ENCODE data around the gene ELAVL2. TPM values are rescaled to one million over a fixed set of nuclear protein-coding genes. Genes with fewer than 3 reads are reported as not detected.

The ELAVL2 gene
- polyA plus RNA-seq, 1 donor from 2014 or later: not detected

DNA sequence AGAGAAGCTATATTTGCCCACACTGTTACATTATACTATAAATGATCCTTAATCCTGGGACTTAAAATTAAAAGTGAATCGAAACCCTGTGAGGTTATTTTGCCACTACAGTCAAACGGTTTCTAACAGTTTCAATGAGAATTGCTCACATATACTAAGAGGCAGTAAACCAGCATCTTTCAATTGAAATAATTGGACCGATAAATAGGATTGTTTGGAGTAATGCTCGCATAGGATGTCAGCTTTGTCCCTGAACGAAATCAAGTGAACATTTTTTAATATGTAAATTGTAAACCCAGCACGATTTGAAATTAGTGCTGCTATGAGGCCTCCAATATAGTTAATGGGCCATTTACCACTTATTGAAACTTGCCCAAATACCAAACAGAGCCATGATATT is 60.5 kb downstream of the ELAVL2 start:
- Mint-ChIP-seq H3K4me1 (no peaks in the 10 kb centered on the region), H3K4me3 (no peak overlapping the region), H3K27me3 (no peaks in the 10 kb centered on the region), H3K27ac (no peak overlapping the region), H3K36me3 (no peaks in the 10 kb centered on the region), H3K9me3 (peaks cover 0 to 8% (median 4%) of the 10 kb centered on the region in 3 donors)

DNA sequence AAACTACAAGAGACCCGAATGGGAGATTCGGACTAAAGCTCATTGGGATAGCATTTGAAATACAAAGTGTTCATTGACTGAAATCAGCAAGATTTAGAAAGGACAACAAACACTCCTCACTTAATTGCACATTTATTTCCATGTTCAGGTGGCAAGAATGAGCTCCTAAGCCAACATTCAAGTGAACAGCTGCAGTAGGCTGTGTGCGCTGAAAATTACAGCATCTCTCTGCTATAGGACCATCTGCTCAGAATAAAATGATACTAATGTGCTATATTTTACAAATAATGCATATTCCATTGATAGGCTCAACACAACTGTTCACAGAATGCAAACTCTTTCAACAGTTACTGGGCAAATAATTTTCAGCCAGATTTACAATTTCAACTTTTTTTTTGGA is 61.8 kb downstream of the ELAVL2 start:
- Mint-ChIP-seq H3K4me3 (no peak overlapping the region), H3K9me3 (peaks cover under 1 to 8% (median 4%) of the 10 kb centered on the region in 3 donors), H3K36me3 (no peaks in the 10 kb centered on the region), H3K27me3 (no peaks in the 10 kb centered on the region), H3K4me1 (no peaks in the 10 kb centered on the region), H3K27ac (no peak overlapping the region)

DNA sequence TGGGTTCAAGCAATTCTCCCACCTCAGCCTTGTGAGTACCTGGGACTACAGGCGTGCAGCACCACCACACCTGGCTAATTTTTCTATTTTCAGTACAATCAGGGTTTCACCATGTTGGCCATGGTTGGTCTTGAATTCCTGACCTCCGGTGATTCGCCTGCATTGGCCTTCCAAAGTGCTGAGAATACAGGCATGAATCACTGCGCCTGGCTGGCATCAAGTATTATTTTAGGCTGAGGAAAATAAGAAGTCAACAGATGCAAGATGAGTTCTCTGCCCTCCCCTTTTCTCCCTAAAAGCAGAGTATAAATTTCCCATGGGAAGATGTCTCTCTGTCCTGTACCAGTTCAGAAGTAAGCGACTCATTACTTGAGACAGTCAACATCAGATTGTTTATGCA is 71.5 kb downstream of the ELAVL2 start:
- Mint-ChIP-seq H3K4me3 (no peak overlapping the region), H3K9me3 (peaks cover 2 to 16% (median 7%) of the 10 kb centered on the region in 3 donors), H3K27me3 (peaks cover 2% of the 10 kb centered on the region), H3K36me3 (no peaks in the 10 kb centered on the region), H3K4me1 (no peaks in the 10 kb centered on the region), H3K27ac (no peak overlapping the region)

DNA sequence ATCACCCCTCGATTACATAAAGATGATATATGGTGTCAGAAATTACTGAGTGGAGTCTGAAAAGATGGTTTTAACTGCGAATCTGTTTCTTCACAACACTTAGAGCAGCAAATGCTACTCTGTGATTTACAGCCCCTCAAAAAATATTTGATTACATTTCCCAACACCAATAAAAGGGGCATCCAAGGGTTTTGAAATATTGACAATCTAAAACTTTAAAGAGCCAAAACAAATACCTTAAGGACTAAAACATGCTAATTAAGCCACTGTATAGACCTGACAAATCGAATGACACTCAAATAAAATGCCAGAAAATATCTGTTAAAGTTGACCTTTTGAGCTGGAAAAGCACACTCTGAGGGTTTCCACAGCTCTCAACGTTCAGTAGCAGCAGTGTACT is 73.2 kb downstream of the ELAVL2 start:
- Mint-ChIP-seq H3K27me3 (no peaks in the 10 kb centered on the region), H3K9me3 (peaks cover 2 to 15% (median 5%) of the 10 kb centered on the region in 3 donors), H3K4me1 (no peaks in the 10 kb centered on the region), H3K4me3 (no peak overlapping the region), H3K27ac (no peak overlapping the region), H3K36me3 (no peaks in the 10 kb centered on the region)

DNA sequence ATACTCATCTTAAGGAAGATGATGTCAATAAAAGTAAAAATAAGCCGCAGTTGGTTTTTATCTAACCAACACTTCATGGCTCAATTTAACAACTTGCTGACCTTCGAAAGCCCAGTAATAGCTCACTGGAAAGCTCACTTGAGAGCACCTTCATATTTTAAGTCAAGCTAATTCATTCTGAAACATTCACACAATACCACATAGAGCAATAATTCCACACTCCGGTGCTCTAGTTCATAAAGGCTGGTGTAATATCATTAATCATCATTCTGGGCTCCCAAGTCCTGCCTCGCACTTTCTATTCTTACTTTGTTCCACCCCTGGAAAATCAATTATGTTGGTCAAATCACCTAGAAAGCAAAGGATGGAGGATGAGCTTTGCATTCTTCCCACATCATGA is 74.4 kb downstream of the ELAVL2 start:
- Mint-ChIP-seq H3K36me3 (peaks cover 2% of the 10 kb centered on the region), H3K4me3 (no peak overlapping the region), H3K9me3 (peaks cover 2 to 19% (median 8%) of the 10 kb centered on the region in 3 donors), H3K4me1 (no peaks in the 10 kb centered on the region), H3K27ac (no peak overlapping the region), H3K27me3 (no peaks in the 10 kb centered on the region)

DNA sequence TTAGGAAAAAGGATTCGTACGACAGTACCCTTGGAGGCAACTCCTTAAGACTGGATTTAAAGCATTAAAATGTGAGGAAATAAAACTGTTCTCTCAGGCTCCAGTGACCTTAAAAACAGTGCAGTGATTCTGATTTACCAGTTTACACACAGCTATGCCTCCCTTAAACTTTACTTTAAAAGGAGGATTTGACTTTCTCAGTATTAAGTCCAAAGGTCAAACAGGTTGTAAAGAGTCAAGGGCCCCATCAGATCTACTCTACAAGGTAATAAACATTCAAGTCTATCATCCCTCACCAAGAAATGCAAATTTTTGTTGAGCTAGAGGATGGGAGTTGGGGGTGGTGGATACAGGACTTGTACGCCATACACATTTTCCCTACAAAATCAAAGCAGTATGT is 75.2 kb downstream of the ELAVL2 start:
- Mint-ChIP-seq H3K9me3 (peaks cover 2 to 17% (median 5%) of the 10 kb centered on the region in 3 donors), H3K27me3 (no peaks in the 10 kb centered on the region), H3K27ac (no peak overlapping the region), H3K4me3 (no peak overlapping the region), H3K4me1 (no peaks in the 10 kb centered on the region), H3K36me3 (peaks cover 2% of the 10 kb centered on the region)

DNA sequence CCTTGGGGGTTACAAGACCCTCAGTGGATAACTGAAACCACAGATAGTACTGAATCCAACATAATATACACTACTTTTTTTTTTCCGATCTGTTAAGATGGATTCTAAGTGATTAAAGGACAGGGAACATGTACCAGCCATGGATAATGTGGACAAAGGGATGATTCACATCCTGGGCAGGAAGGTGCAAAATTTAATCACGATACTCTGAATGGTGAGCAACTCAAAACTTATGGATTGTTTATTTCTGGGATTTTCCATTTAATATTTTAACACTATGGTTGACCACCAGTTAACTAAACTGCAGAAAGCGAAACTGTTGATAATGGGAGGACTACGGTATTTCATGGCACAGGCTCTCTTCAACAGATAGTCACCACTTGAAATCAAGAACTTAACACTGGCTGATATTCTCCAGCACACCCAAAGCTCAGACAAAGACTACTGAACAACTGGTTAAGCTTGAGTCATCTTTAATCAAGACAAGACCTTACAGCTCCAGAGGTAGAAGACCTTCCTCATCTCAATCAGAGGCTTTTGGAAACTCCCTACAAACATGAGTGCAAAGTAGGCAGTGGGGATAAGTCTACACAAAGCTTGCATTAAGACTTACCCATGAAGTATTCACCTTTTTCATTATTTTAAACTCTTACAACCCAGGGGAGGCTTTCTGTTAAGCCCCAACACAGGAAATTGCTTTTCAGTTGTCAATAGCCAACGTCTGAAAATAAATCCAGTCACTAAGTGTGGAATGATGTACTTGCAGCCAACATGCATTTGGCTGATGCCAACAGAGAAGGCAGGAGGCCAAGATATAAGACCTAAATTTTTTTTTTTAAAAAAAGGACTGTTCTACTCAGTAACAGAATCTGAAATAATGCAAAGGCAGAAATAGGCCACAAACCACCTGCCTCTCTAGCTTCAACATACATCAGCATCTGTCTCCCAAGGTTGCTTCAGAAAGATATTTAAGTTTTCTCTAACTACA is 78.7 kb downstream of the ELAVL2 start:
- Mint-ChIP-seq H3K36me3 (peaks cover 2% of the 10 kb centered on the region), H3K27me3 (no peaks in the 10 kb centered on the region), H3K4me3 (no peak overlapping the region), H3K9me3 (peaks cover 0 to 18% (median 5%) of the 10 kb centered on the region in 3 donors), H3K4me1 (no peaks in the 10 kb centered on the region), H3K27ac (no peak overlapping the region)

DNA sequence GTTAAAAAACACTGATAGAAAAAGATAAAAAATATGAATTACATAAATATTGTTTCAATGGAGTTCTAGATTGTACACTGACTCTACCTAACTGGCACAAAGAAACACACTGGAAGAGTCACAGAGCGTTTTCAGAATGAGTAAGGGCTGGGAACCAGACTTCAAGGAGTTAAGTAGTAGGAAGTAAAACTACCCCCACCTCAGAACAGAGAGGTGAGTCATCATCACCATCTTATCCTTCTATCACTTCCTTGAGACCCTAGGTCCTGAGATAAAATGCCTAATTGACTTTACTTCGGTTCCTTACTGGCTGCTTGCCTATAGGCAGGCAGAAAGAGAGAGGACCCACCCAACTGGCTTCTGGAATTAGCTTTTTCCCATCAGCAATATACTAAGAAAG is 79.7 kb downstream of the ELAVL2 start:
- no peaks in the 10 kb centered on the region for H3K27me3 Mint-ChIP-seq
- no peak overlapping the region for H3K27ac Mint-ChIP-seq
- H3K4me3 Mint-ChIP-seq: no peak overlapping the region
- H3K4me1 Mint-ChIP-seq: no peaks in the 10 kb centered on the region
- peaks cover 2% of the 10 kb centered on the region for H3K36me3 Mint-ChIP-seq
- peaks cover 0 to 22% (median 5%) of the 10 kb centered on the region in 3 donors for H3K9me3 Mint-ChIP-seq

DNA sequence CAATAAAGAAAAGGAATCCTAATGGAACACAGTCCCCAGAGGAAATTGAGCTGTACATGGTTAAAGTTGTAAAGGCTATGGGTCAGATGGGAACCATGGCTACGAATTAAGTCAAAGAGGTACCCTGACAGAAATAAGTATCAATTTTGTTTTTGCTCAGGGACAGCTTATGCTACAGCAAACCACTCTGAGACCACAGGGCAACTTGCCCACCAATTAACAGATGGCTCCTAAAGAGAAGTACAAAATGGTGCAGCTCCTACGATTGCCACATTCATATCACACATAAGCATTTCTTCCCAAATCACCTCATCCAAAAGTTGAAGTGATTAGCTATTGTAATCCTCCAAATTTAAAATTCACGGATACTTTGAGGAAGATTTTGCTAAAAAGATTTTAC is 83.0 kb downstream of the ELAVL2 start:
- Mint-ChIP-seq H3K4me1 (peaks cover 0 to 2% (median 0%) of the 10 kb centered on the region in 3 donors), H3K4me3 (no peak overlapping the region), H3K27me3 (no peaks in the 10 kb centered on the region), H3K36me3 (peaks cover 2% of the 10 kb centered on the region), H3K27ac (no peak overlapping the region), H3K9me3 (peaks cover 3 to 20% (median 6%) of the 10 kb centered on the region in 3 donors)

DNA sequence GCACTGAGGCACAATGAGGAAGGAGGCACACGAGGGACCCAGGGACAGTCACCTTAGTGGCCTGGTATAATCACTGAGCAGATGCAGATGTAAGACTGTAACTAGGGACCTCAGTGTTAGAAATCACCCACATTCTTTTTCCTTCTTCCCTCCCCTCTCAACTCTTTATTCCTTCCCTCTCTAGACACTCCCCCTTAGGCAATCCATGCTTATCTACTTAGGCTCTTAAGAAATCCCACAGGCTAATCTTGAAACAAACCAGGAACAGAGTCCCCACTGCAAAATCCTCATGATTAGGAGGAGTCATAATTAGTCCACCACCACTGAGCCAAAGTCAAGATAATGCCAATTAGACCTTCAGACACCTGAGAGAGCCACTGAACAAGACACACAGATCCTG is 84.7 kb downstream of the ELAVL2 start:
- Mint-ChIP-seq H3K4me1 (peaks cover 0 to 2% (median 0%) of the 10 kb centered on the region in 3 donors), H3K9me3 (peaks cover 3 to 23% (median 3%) of the 10 kb centered on the region in 3 donors), H3K27me3 (no peaks in the 10 kb centered on the region), H3K4me3 (no peak overlapping the region), H3K36me3 (peaks cover 1% of the 10 kb centered on the region), H3K27ac (no peak overlapping the region)

DNA sequence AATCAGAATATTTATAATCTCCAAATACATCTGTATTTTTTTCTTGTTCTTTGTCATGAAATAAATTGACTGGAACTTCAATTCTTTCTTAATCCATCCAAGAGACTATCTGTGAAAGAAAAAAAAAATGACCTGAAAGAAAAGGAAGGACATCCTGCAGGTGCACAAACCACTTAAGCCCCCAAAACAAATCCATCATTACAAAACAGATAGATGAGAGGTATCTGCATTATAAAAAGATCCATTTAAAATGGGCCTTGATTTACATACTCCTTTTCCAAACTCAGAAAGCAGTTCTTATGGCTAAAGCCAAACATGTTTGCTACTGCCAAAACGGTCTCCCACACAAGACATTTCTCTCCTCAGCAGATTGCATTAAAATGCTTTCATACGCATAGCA is 85.5 kb downstream of the ELAVL2 start:
- Mint-ChIP-seq H3K27me3 (no peaks in the 10 kb centered on the region), H3K36me3 (peaks cover 1% of the 10 kb centered on the region), H3K9me3 (peaks cover 3 to 18% (median 3%) of the 10 kb centered on the region in 3 donors), H3K4me3 (no peak overlapping the region), H3K4me1 (peaks cover 0 to 2% (median 0%) of the 10 kb centered on the region in 3 donors), H3K27ac (no peak overlapping the region)

DNA sequence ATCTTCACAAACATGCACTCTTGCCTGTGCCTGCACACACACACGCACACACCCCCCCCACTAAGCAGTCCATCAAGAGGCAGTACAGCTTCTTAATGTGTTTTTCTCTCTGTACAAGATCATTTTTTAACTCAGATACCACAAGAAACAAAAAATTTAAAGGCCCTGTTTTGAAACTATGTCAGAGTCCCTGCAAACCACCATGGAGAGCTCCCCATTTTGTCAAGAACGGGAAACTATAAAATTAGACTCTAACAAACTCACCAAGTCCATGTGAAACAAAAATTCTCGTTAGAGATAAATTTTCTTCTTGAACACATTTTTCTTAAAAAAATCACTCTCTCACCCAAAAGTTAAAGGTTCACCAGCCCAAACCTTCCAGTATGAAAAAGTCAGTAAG is 86.3 kb downstream of the ELAVL2 start:
- Mint-ChIP-seq H3K36me3 (peaks cover 1% of the 10 kb centered on the region), H3K27ac (no peak overlapping the region), H3K9me3 (peaks cover 3 to 16% (median 3%) of the 10 kb centered on the region in 3 donors), H3K4me1 (peaks cover 0 to 2% (median 0%) of the 10 kb centered on the region in 3 donors), H3K4me3 (no peak overlapping the region), H3K27me3 (no peaks in the 10 kb centered on the region)

DNA sequence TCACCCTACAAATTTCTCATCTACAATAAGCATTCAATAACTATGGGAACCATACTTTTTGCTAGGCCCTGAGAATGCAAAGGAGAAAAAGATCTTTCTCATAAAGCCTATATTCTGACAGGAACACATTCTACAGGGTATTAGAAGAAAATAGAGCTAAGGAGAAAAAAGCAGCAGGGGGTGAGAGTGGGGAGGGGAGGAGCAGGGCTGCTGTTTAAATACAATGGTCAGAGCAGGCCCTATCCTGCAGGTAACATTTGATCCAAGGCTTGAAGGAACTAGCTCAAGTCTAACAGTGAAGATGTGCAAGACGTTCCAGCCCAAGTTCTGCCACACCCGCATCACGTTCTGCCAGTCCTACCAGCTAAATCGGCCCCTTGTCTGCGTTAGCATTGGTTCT is 89.7 kb downstream of the ELAVL2 start:
- peaks cover 0 to 2% (median 0%) of the 10 kb centered on the region in 3 donors for H3K4me1 Mint-ChIP-seq
- H3K9me3 Mint-ChIP-seq: peaks cover 2 to 12% (median 8%) of the 10 kb centered on the region in 3 donors
- H3K36me3 Mint-ChIP-seq: peaks cover 1% of the 10 kb centered on the region
- no peak overlapping the region for H3K4me3 Mint-ChIP-seq
- H3K27me3 Mint-ChIP-seq: no peaks in the 10 kb centered on the region
- no peak overlapping the region for H3K27ac Mint-ChIP-seq

DNA sequence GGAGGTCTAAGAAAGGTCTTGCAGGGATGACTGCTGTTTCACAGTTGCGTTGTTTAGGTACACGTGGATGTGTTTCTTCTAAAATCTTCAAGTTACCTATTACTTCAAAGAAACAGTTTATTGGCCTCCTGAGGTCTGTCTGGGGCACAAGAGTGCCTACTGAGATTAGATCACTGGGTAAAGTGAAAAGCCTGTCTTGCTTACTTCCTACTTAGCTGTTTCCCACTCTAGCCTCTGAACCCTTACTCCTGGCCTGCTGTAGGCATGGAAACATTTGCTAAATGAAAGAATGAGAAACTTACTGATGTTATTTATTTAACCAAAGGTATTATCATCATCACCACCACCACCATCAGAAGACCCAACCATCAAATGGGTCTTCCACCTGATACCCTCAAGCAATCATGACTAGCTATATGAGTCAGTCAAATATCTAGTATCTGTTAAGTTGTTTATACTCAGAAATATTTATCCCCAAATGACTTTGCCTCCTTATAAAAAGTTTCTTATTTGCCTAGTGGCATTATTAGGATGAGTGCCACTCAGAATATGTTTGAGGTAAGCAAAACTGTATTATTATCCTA is 92.5 kb downstream of the ELAVL2 start:
- H3K9me3 Mint-ChIP-seq: peaks cover 0 to 9% (median 5%) of the 10 kb centered on the region in 3 donors

DNA sequence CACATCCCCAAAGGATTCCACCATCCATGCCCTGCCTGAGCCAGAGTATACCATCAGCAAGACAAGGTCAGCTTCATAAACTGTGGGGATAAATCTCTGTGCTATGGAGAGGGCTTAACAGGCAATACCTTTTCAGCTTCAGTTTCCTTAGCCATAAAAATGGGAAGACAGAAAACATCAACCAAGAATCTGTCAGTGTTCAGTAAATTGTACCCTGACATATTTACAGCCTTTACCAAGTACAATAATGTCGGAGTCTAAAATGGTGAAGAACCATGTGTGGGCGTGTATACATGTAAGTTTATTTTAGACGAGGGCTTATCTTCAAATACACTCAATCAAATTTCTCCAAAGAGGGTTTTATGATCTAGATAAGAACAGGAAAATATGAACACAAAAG is 94.7 kb downstream of the ELAVL2 start:
- no peaks in the 10 kb centered on the region for H3K36me3 Mint-ChIP-seq
- H3K4me3 Mint-ChIP-seq: no peak overlapping the region
- peaks cover 0 to 5% (median 0%) of the 10 kb centered on the region in 3 donors for H3K9me3 Mint-ChIP-seq
- H3K4me1 Mint-ChIP-seq: no peaks in the 10 kb centered on the region
- no peaks in the 10 kb centered on the region for H3K27me3 Mint-ChIP-seq
- no peak overlapping the region for H3K27ac Mint-ChIP-seq

More for the DNA sequence above, 92.5 kb downstream of the ELAVL2 start:
- Mint-ChIP-seq H3K27ac (no peak overlapping the region), H3K4me3 (peak overlapping the region in 1 of 4 donors; percentile 26), H3K4me1 (no peaks in the 10 kb centered on the region), H3K27me3 (no peaks in the 10 kb centered on the region), H3K36me3 (peaks cover 1% of the 10 kb centered on the region)
